ENCODE results near the gene CCDC107. TPM values are rescaled to one million over a fixed set of nuclear protein-coding genes. Genes with fewer than 3 reads are reported as not detected.
A peak's percentile ranks its signal among the peaks of the same experiment; 100 is the strongest.

The CCDC107 gene
- total RNA-seq, 1 experiment from 2014 or later = 16.4 TPM

DNA sequence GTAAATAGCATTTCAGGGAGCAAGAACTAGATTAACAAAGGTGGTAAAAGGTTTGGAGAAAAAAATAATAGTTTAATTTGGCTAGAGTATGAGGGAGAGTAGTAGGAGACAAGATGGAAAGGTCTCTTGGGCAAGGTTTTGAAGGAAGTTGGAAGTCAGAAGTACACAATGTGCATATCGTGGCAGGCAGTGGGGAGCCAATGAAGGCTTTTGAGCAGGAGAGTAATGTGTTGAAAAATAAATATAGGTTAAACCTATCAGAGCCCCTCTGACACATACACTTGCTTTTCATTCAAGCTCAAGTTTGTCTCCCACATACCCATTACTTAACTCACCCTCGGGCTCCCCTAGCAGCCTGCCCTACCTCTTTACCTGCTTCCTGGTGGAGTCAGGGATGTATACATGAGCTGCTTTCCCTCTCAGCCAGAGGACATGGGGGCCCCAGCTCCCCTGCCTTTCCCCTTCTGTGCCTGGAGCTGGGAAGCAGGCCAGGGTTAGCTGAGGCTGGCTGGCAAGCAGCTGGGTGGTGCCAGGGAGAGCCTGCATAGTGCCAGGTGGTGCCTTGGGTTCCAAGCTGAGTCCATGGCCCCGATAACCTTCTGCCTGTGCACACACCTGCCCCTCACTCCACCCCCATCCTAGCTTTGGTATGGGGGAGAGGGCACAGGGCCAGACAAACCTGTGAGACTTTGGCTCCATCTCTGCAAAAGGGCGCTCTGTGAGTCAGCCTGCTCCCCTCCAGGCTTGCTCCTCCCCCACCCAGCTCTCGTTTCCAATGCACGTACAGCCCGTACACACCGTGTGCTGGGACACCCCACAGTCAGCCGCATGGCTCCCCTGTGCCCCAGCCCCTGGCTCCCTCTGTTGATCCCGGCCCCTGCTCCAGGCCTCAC, 15.3 kb downstream of the CCDC107 start, which contains the start of gene CA9:
Gene CA9 (plus strand): TSS at position 797 of the 893 bp plus-strand sequence. CDS start 32 bp downstream, at position 829.
- H3K4me1 ChIP-seq (ENCODE audit: insufficient read depth, low read length, poor library complexity, severe bottlenecking) = no peaks in the 10 kb centered on the region
- TF ChIP-seq EZH2 (IDR thresholded peaks at IDR 0.05; ENCODE audit: borderline replicate concordance, low read depth, low read length, poor library complexity, severe bottlenecking) (no peak), CTCF (conservative IDR thresholded peaks at IDR 0.05; ENCODE audit: low read depth, low read length) (no peak)
- ChIA-PET CTCF (no interaction called here), POLR2A (ENCODE audit: low non-redundant PET) (no interaction called here)
- no peak within 1 kb of the TSS for H3K4me3 ChIP-seq (ENCODE audit: low read depth, low read length, poor library complexity, severe bottlenecking)
- no peak for DNase-seq (ENCODE audit: low spot score)
- no peaks in the 10 kb centered on the region for H3K9me3 ChIP-seq (ENCODE audit: low read depth, low read length, poor library complexity, severe bottlenecking)
- H3K27me3 ChIP-seq (replicated peaks; ENCODE audit: insufficient read depth, low read depth, low read length, poor library complexity) = no peaks in the 10 kb centered on the region
- H3K36me3 ChIP-seq (ENCODE audit: insufficient read depth, low read length, poor library complexity, severe bottlenecking) = no peaks in the 10 kb centered on the region
- BruUV-seq (replicated peaks) = no TSS peak
- no peak within 1 kb of the TSS for H3K27ac ChIP-seq (ENCODE audit: low read depth, low read length, poor library complexity, severe bottlenecking)
- intact Hi-C loops (cut with micrococcal nuclease; ENCODE audit: unreplicated experiment) = no loop called here

- TF ChIP-seq CTCF (conservative IDR thresholded peaks at IDR 0.05; ENCODE audit: low read depth, low read length) = no peak
- no peak for TF ChIP-seq EZH2 (IDR thresholded peaks at IDR 0.05; ENCODE audit: borderline replicate concordance, low read depth, low read length, poor library complexity, severe bottlenecking)
- Histone ChIP-seq H3K36me3 (ENCODE audit: insufficient read depth, low read length, poor library complexity, severe bottlenecking) (no peaks in the 10 kb centered on the region), H3K9me3 (ENCODE audit: low read depth, low read length, poor library complexity, severe bottlenecking) (no peaks in the 10 kb centered on the region), H3K27ac (ENCODE audit: low read depth, low read length, poor library complexity, severe bottlenecking) (no peak overlapping the region), H3K4me1 (ENCODE audit: insufficient read depth, low read length, poor library complexity, severe bottlenecking) (no peaks in the 10 kb centered on the region), H3K4me3 (ENCODE audit: low read depth, low read length, poor library complexity, severe bottlenecking) (no peak overlapping the region), H3K27me3 (replicated peaks; ENCODE audit: insufficient read depth, low read depth, low read length, poor library complexity) (no peaks in the 10 kb centered on the region)
- intact Hi-C loops (cut with micrococcal nuclease; ENCODE audit: unreplicated experiment) = no loop called here
- ChIA-PET CTCF (no interaction called here), POLR2A (ENCODE audit: low non-redundant PET) (no interaction called here)
- no TSS peak for BruUV-seq (replicated peaks)
- DNase-seq (ENCODE audit: low spot score) = no peak
Observed at GRCh38 chr9:35674025-35674361, 15.9 kb downstream of the CCDC107 start.

- TF ChIP-seq EZH2 (IDR thresholded peaks at IDR 0.05; ENCODE audit: borderline replicate concordance, low read depth, low read length, poor library complexity, severe bottlenecking) (no peak), CTCF (conservative IDR thresholded peaks at IDR 0.05; ENCODE audit: low read depth, low read length) (no peak)
- Histone ChIP-seq H3K27ac (ENCODE audit: low read depth, low read length, poor library complexity, severe bottlenecking) (peak overlapping the region; percentile 19), H3K36me3 (ENCODE audit: insufficient read depth, low read length, poor library complexity, severe bottlenecking) (no peaks in the 10 kb centered on the region), H3K4me1 (ENCODE audit: insufficient read depth, low read length, poor library complexity, severe bottlenecking) (no peaks in the 10 kb centered on the region), H3K27me3 (replicated peaks; ENCODE audit: insufficient read depth, low read depth, low read length, poor library complexity) (no peaks in the 10 kb centered on the region), H3K4me3 (ENCODE audit: low read depth, low read length, poor library complexity, severe bottlenecking) (peak overlapping the region; percentile 44), H3K9me3 (ENCODE audit: low read depth, low read length, poor library complexity, severe bottlenecking) (no peaks in the 10 kb centered on the region)
- POLR2A ChIA-PET (ENCODE audit: low non-redundant PET) = interaction anchor here (0.5 to 0.7 kb wide), 4 partner anchors 15 to 1508 kb away, joined by 3 to 9 read pairs (median 4); no protein-coding TSS in a partner anchor
- DNase-seq (ENCODE audit: low spot score) = no peak
- intact Hi-C loops (cut with micrococcal nuclease; ENCODE audit: unreplicated experiment) = no loop called here
- BruUV-seq (replicated peaks) = no TSS peak
- CTCF ChIA-PET = no interaction called here
Observed at GRCh38 chr9:35675204-35675603, 17.1 kb downstream of the CCDC107 start.
